HCT116 (cell line): ENCODE results near the gene ALAS2. TPM values are rescaled to one million over a fixed set of nuclear protein-coding genes. Genes with fewer than 3 reads are reported as not detected.

Source experiments
- total RNA-seq: library from RNA; stranded (reverse); gene quantifications from one replicate; pipeline ENCODE4 v1.2.1, GENCODE V29; 2021; ENCODE audit not compliant: unreplicated experiment

ALAS2 gene
- total RNA-seq, 1 experiment from 2014 or later = not detected

Other genes starting within 250 kb of the ALAS2 start
- gene ITIH6, start 232.7 kb downstream of the ALAS2 start, total RNA-seq = not detected
- 32.4 TPM for gene MAGED2, start 223.2 kb downstream of the ALAS2 start, total RNA-seq
- gene TRO, start 110.2 kb downstream of the ALAS2 start, total RNA-seq = 0.25 TPM
- 0.81 TPM for gene PFKFB1, start 36.8 kb downstream of the ALAS2 start, total RNA-seq
- 28.2 TPM for gene APEX2, start 30.6 kb downstream of the ALAS2 start, total RNA-seq
- gene PAGE2B, start 44.1 kb upstream of the ALAS2 start, total RNA-seq = not detected
- gene PAGE2, start 58.0 kb upstream of the ALAS2 start, total RNA-seq = not detected
- gene PAGE5, start 189.4 kb upstream of the ALAS2 start, total RNA-seq = not detected
- not detected for gene PAGE3, start 233.9 kb upstream of the ALAS2 start, total RNA-seq